Gastroesophageal sphincter (tissue), 3 donors: Measurements from ENCODE around the gene IFIT1B.
"Not testable (repeated sequence)": the region's sequence is repeated elsewhere in the genome, so short reads cannot be mapped to it uniquely, and the experiment has no call there.

Source experiments
- EP300 ChIP-seq: sonication (generic); formaldehyde crosslinking; IDR thresholded peaks from one replicate; pipeline ENCODE4 v1.6.1; 2017; ENCODE audit warnings: antibody characterized with exemption, mild to moderate bottlenecking
- POLR2A ChIP-seq, 2 donors: fragments of 450-650 bp; IDR thresholded peaks; one replicate each; pipeline ENCODE4 v1.6.1; 2017; ENCODE audit warnings: antibody characterized with exemption in 2 of 2, mild to moderate bottlenecking in 2 of 2, moderate library complexity in 1 of 2
- POLR2AphosphoS5 ChIP-seq: sonication (generic); formaldehyde crosslinking; IDR thresholded peaks from one replicate; pipeline ENCODE4 v1.6.1; 2017; ENCODE audit warnings: antibody characterized with exemption
- TF ChIP-seq, protein P1 (sequence below), 4 experiments: fragments of 200-600 bp in 2 of 4; fragments of 450-650 bp in 2 of 4; sonication (generic) in 1 of 4; IDR thresholded peaks; one replicate each; pipeline ENCODE4 v1.5.1; 2017 to 2019; ENCODE audit warnings: antibody characterized with exemption in 4 of 4, mild to moderate bottlenecking in 2 of 4, moderate library complexity in 2 of 4

- TF ChIP-seq, protein P1, sequence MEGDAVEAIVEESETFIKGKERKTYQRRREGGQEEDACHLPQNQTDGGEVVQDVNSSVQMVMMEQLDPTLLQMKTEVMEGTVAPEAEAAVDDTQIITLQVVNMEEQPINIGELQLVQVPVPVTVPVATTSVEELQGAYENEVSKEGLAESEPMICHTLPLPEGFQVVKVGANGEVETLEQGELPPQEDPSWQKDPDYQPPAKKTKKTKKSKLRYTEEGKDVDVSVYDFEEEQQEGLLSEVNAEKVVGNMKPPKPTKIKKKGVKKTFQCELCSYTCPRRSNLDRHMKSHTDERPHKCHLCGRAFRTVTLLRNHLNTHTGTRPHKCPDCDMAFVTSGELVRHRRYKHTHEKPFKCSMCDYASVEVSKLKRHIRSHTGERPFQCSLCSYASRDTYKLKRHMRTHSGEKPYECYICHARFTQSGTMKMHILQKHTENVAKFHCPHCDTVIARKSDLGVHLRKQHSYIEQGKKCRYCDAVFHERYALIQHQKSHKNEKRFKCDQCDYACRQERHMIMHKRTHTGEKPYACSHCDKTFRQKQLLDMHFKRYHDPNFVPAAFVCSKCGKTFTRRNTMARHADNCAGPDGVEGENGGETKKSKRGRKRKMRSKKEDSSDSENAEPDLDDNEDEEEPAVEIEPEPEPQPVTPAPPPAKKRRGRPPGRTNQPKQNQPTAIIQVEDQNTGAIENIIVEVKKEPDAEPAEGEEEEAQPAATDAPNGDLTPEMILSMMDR (IDR thresholded peaks at IDR 0.05): not testable (repeated sequence)
- TF ChIP-seq EP300; POLR2A (IDR thresholded peaks at IDR 0.05); POLR2AphosphoS5: not testable (repeated sequence)
Measured at GRCh38 chr10:89412276-89412675, 34.4 kb downstream of the IFIT1B start.
